Measurements from ENCODE around the gene EGFL6. TPM values are rescaled to one million over a fixed set of nuclear protein-coding genes. Genes with fewer than 3 reads are reported as not detected.
"Not testable (repeated sequence)": the region's sequence is repeated elsewhere in the genome, so short reads cannot be mapped to it uniquely, and the experiment has no call there.

Gene EGFL6
- total RNA-seq, 1 donor from 2014 or later, result 0.78 TPM

- no peak for DNase-seq (ENCODE audit: low spot score)
Observed at GRCh38 chrX:13597874-13598273, 28.5 kb downstream of the EGFL6 start.

- no peak for DNase-seq (ENCODE audit: low spot score)
Observed at GRCh38 chrX:13598877-13599276, 29.5 kb downstream of the EGFL6 start.

DNA sequence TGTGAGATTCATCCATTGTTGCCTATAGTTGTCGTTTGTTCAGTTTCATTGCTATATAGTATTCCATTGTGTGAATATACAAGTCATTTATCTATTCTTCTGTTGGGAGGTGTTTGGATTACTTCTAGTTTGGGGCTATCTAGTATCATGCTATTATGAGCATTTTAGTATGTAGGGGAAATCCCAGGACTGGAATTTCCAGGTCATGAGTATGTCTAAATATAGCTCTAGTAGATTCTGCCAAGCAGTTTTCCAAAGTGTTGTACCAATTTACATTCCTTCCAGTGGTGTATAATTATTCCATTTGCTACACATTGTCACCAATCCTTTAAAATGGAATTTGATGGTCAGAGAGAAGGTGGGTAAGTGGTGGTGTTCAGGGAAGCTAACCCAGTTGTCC, 30.1 kb downstream of the EGFL6 start:
- no peak for DNase-seq (ENCODE audit: low spot score)

- DNase-seq (ENCODE audit: low spot score), result no peak
Observed at GRCh38 chrX:13605611-13606010, 36.2 kb downstream of the EGFL6 start.

GRCh38 chrX:13607331-13607995, 38.1 kb downstream of the EGFL6 start:
- DNase-seq (ENCODE audit: low spot score), result no peak

DNA sequence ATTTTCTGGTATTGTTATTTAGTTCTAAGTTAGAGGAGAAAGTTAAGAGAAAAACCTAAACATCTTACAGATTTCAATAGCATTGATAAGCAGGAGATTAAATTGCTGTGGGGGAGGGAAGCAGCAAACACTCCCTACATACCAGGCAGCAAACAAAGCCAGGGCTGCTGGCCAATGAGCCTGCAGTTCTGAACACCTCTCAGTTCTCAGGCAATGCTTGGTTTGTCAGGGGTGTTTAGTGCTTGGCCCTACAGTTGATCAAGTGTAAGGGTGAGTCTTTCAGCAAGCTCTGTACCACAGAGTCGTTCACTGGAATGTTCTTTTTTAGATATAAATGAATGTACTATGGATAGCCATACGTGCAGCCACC, 38.6 kb downstream of the EGFL6 start:
- no peak for DNase-seq (ENCODE audit: low spot score)

DNA sequence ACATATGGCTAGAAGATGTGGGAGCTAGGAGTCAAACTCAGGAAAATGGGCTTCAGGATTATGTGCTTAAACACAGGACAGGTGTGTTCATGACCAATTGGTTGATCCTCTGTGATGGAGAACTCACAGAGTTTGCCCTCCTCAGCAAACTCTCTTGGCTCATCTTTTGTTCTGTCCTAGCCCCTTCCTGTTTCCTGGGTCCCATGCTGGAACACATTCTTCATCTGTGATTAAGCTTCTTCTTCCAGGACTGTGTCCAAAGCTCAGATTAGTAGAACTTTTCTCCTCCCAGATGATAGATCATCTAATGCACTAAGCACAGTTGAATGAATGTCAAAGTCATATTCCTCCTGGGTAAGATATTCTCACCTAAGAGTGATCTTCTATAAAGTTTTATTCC, 44.8 kb downstream of the EGFL6 start:
- DNase-seq (ENCODE audit: low spot score), result no peak

- DNase-seq (ENCODE audit: low spot score), result no peak
Observed at GRCh38 chrX:13620207-13620606, 50.8 kb downstream of the EGFL6 start.

GRCh38 chrX:13622401-13622964, 53.1 kb downstream of the EGFL6 start:
- no peak for DNase-seq (ENCODE audit: low spot score)

- no peak for DNase-seq (ENCODE audit: low spot score)
Observed at GRCh38 chrX:13627306-13627705, 57.9 kb downstream of the EGFL6 start.

GRCh38 chrX:13637224-13637623, 67.8 kb downstream of the EGFL6 start:
- not testable (repeated sequence) for DNase-seq (ENCODE audit: low spot score)

DNA sequence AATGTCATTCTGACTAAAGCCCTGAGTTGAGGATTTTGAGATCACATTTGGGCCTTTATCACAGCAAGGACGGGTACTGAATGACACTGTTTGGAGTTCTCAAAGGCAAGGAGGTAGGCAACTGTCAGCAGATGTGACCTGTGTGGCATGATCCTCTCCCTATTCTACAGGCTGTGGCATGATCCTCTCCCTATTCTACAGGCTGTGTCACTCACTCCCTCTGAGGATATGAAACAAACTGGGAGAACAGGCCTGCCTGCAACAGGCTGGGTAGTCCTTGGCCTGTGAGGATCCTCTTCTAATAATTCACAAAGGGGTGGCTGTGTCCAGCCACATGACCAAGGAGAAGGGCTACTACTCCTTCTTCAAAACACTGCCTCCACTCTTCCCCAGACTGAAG, 68.6 kb downstream of the EGFL6 start:
- DNase-seq (ENCODE audit: low spot score), result no peak

- DNase-seq (ENCODE audit: low spot score), result no peak
Observed at GRCh38 chrX:13638826-13639225, 69.4 kb downstream of the EGFL6 start.

DNA sequence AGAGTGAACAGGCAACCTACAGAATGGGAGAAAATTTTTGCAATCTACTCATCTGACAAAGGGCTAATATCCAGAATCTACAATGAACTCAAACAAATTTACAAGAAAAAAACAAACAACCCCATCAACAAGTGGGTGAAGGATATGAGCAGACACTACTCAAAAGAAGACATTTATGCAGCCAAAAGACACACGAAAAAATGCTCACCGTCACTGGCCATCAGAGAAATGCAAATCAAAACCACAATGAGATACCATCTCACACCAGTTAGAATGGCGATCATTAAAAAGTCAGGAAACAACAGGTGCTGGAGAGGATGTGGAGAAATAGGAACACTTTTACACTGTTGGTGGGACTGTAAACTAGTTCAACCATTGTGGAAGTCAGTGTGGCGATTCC, 72.3 kb downstream of the EGFL6 start:
- DNase-seq (ENCODE audit: low spot score), result not testable (repeated sequence)

DNA sequence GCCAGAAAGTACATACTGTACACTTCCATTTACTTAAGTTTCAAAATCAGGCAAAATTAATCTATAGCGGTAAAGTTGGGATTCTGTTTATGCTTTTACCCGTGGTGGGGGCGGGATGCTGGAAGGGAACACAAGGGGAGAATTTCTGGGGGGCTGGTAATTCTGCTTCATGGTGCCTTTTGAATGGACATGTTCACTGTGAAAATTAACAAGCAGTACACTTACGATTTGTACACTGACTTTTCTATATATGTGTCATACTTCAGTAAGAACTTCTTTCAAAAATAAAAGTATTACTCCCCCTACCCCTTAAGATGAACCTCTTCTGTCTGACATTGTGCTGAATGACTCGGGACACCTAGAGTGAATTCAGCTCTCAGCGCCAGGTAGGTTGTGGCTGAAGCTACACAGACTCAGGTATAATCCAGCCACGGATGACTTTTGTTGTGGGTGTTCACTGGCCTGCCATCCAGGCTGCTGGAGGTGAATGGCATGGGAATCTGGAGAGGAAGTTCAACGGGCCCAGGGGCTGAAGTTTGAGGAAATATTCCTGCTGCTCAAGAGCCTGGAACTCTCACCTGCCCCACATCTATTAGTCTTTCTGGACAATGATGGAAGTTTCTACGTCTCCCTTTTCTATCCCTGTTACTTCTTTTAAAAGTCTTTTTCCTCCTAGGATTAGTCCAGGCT, 76.2 kb downstream of the EGFL6 start:
- no peak for DNase-seq (ENCODE audit: low spot score)

GRCh38 chrX:13646154-13646549, 76.8 kb downstream of the EGFL6 start:
- DNase-seq (ENCODE audit: low spot score), result peak; percentile 60

DNA sequence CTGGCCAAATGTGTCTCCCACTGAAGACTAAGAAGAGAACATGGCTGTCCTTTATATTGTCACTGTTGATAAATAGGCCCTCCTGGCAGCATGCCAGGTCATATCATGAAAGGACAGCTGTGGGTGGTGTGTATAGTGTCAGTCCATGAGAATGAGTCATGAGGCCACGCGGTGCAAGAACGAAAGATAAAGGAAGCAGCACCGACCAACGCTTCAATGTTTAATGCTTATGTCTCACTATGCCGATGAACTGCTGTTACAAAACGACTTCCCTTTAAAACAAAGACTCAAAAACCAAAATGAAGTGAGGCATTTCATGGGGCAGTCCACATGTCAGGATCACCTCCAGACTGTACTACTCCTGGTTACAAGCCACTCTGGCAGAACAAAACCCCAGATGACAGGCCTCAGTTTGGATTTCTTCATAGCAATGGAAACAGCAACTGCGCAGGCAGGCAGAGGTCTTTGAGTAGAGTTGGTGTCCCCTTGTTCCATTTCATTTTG, 78.4 kb downstream of the EGFL6 start:
- no peak for DNase-seq (ENCODE audit: low spot score)

DNA sequence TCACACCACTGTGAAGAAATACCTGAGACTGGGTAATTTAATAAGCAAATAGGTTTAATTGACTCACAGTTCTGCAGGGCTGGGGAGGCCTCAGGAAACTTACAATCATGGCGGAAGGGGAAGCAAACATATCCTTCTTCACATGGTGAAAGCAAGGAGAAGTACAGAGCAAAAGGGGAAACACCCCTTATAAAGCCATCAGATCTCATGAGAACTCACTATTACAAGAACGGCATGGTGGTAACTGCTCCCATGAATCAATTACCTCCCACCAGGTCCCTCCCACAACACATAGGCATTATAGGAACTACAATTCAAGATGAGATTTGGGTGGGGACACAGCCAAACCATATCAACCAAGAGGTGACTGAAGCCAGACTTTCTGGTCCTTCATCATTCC, 78.9 kb downstream of the EGFL6 start:
- not testable (repeated sequence) for DNase-seq (ENCODE audit: low spot score)

DNA sequence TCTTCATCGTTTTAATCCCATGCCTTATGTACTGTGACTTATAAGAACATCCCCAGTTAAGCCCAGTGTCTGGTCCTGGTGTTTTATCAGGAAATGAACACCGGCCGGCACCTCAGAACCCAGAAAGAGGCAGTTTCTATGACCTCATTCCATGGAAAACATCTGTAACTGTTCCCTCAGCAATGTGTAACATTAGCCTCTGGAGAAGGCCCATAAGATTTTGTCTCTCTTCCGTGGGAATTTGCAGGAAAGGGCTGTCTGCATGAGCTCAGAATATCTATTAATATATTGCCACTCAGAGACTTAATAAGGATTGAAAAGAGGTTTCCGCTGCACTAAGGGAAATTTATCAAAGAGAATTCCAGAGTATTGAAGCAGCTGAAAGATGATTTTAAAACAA, 80.4 kb downstream of the EGFL6 start:
- DNase-seq (ENCODE audit: low spot score), result no peak

- no peak for DNase-seq (ENCODE audit: low spot score)
Observed at GRCh38 chrX:13650318-13650717, 80.9 kb downstream of the EGFL6 start.

DNA sequence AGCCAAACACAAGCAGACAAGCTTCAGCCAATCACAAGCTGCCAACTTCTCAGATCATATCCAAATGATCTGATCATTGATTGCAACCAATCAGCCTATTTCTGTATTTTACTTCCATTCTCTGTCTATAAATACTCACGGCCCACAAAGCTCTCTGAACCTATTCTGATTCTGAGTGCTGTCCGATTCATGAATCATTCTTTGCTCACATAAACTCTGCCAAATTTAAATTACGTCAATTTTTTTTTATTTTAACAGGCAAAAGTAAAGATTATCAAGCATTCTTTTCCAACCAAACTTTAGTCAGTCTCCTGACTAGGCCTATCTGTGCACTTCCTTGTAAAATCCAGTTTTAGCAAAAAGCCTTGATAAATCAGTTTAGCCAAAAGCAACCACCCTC, 81.7 kb downstream of the EGFL6 start:
- DNase-seq (ENCODE audit: low spot score), result no peak

DNA sequence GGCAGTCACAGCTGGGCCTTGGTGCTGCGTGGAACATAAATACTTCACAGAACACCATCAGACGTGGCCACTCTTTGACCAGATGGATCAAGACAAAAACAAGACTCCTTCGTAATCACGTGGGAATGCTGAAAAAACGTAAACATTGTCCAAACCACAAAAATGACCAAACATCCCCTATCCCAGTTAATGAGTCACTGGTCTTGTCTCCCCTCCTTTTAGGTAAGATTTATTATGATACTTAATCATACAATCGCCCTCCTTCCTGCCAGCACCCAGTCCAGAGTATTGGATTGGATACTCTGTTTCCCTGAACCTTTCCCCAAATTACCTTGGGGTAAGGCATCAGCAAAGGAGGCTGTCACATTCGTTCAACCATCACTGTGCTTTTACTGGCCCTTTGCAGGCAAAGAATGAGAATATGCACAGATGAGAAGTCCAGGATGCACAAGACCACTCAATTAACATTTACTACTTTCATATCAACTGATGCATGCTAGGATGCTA, 82.9 kb downstream of the EGFL6 start:
- no peak for DNase-seq (ENCODE audit: low spot score)
